ENCODE data around the gene MCOLN1.
A peak's percentile ranks its signal among the peaks of the same experiment; 100 is the strongest.

The MCOLN1 gene

GRCh38 chr19:7488736-7489353 is 33.6 kb upstream of the MCOLN1 start, which contains the start of gene PEX11G:
Gene PEX11G, minus strand, starts transcription at chr19:7489035. Its CDS starts 25 bp downstream, at chr19:7489010.
- DNase-seq (ENCODE audit: insufficient read length, low spot score) (no peak), FAIRE-seq (no peak)
- TF ChIP-seq, protein P1, sequence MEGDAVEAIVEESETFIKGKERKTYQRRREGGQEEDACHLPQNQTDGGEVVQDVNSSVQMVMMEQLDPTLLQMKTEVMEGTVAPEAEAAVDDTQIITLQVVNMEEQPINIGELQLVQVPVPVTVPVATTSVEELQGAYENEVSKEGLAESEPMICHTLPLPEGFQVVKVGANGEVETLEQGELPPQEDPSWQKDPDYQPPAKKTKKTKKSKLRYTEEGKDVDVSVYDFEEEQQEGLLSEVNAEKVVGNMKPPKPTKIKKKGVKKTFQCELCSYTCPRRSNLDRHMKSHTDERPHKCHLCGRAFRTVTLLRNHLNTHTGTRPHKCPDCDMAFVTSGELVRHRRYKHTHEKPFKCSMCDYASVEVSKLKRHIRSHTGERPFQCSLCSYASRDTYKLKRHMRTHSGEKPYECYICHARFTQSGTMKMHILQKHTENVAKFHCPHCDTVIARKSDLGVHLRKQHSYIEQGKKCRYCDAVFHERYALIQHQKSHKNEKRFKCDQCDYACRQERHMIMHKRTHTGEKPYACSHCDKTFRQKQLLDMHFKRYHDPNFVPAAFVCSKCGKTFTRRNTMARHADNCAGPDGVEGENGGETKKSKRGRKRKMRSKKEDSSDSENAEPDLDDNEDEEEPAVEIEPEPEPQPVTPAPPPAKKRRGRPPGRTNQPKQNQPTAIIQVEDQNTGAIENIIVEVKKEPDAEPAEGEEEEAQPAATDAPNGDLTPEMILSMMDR (IDR thresholded peaks at IDR 0.05; ENCODE audit: insufficient read depth, missing control alignments): no peak

- TF ChIP-seq, protein P1 (IDR thresholded peaks at IDR 0.05; ENCODE audit: insufficient read depth, missing control alignments): no peak
- no peak for FAIRE-seq
- DNase-seq (ENCODE audit: insufficient read length, low spot score): no peak
Measured at GRCh38 chr19:7489609-7490044, 32.8 kb upstream of the MCOLN1 start.

DNA sequence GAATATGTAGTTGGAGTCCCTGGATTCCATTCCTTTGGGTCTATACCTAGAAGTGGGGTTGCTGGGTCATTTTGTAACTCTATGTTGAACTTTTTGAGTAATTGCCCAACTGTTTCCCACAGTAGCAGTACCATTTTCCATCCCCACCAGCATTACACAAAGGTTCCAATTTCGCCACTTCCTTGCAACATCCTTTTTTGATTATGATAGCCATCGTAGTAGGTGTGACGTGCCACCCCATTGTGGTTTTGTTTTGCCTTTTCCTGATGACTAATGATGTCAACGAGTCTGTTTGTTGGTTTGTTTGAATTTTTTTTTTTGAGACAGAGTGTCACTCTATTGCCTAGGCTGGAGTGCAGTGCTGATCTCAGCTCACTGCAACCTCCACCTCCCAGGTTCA is 30.3 kb upstream of the MCOLN1 start:
- TF ChIP-seq, protein P1 (IDR thresholded peaks at IDR 0.05; ENCODE audit: insufficient read depth, missing control alignments): no peak
- FAIRE-seq (no peak), DNase-seq (ENCODE audit: insufficient read length, low spot score) (no peak)

DNA sequence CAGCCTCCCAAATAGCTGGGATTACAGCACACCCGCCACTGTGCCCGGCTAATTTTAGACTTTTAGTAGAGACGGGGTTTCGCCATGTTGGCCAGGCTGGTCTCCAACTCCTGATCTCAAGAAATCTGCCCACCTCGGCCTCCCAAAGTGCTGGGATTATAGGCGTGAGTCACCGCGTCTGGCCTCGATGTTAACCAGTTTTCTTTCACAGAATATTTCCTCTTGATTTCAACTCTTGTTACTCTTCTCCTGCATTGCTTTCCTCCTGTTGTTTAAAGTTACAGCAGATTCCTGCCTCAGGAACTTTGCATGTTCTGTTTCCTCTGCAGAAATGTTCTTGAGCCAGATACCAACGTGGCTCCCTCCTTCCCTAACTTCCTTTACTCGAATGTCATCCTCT is 29.9 kb upstream of the MCOLN1 start:
- DNase-seq (ENCODE audit: insufficient read length, low spot score) (no peak), FAIRE-seq (no peak)
- TF ChIP-seq, protein P1 (IDR thresholded peaks at IDR 0.05; ENCODE audit: insufficient read depth, missing control alignments): no peak

DNA sequence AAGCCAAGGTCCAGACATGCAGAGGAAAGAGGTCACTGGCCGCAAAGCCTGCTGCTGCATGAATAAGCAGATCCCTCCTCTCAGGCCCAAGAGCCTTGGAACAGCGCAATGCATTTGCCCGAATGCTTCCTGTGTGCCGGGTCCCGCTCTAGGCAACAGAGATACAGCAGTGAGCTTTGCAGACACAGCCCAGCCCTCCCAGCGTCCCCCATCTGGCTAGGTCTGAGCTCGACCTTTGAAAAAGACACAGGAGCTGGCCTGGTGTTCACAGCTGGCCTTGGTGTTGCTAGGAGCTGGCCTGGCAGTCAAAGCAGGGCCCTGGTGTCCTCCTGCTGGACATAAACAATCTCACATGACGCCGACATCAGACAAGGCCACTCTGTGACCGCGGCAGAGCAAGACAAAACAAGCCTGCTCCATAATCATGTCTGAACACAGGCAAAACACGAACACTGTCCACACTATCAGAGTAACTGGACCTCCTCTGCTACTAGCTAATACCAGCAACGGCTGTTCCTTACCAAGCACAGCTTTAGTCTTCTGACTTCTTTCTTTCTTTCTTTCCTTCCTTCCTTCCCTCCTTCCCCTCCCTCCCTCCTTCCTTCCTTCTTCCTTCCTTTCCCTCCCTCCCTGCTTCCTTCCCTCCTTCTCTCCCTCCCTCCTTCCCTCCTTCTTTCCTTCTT is 27.9 kb upstream of the MCOLN1 start:
- no peak for DNase-seq (ENCODE audit: insufficient read length, low spot score)
- no peak for FAIRE-seq
- TF ChIP-seq, protein P1 (IDR thresholded peaks at IDR 0.05; ENCODE audit: insufficient read depth, missing control alignments): no peak

- TF ChIP-seq, protein P1 (IDR thresholded peaks at IDR 0.05; ENCODE audit: insufficient read depth, missing control alignments): peak; percentile 14
- FAIRE-seq: no peak
- DNase-seq (ENCODE audit: insufficient read length, low spot score): no peak
Measured at GRCh38 chr19:7497292-7497691, 25.1 kb upstream of the MCOLN1 start.

All from D721Med (cell line).